Mucosa of descending colon (tissue), 3 donors: ENCODE results near the gene COL28A1. TPM values are rescaled to one million over a fixed set of nuclear protein-coding genes. Genes with fewer than 3 reads are reported as not detected.

Source experiments
- ATAC-seq: fragments of 200-7000 bp; cut with Tn5 transposase; one replicate; pipeline ENCODE4 v1.9.1; 2020; ENCODE audit warnings: mild to moderate bottlenecking, moderate library complexity
- DNase-seq, 3 donors: peaks; one replicate each; pipeline ENCODE4 v3.0.0-alpha.2; 2020
- H3K36me3 ChIP-seq: fragments of 200-600 bp; one replicate; pipeline ENCODE4 v1.8.0; 2021; ENCODE audit warnings: low read depth, mild to moderate bottlenecking
- H3K4me1 ChIP-seq: fragments of 200-600 bp; one replicate; pipeline ENCODE4 v1.8.0; 2021; ENCODE audit warnings: low read depth, mild to moderate bottlenecking
- H3K4me3 ChIP-seq: fragments of 200-600 bp; one replicate; pipeline ENCODE4 v1.8.0; 2021; ENCODE audit warnings: mild to moderate bottlenecking
- H3K9me3 ChIP-seq: fragments of 200-600 bp; one replicate; pipeline ENCODE4 v1.8.0; 2021; ENCODE audit warnings: mild to moderate bottlenecking
- intact Hi-C, 2 donors: fragments of 100-400 bp; cut with DNase I in 1 of 2; cut with micrococcal nuclease in 1 of 2; formaldehyde crosslinking; loops; one replicate each; pipeline versions ENCODE4 v1.11.0 to v1.11.1; 2022; cut with DNase I, micrococcal nuclease
- total RNA-seq, 3 donors: library from RNA; stranded (reverse); fragmentation: NEBNext Ultra II Directional in 2 of 3; extraction: Animal tissue kit (Norgen Biotek cat#: 25700) in 2 of 3; gene quantifications; one replicate each; pipeline versions ENCODE4 v1.2.1 to v1.2.4, GENCODE V29; 2021 to 2023
- TF ChIP-seq, protein P1 (sequence below): fragments of 200-600 bp; IDR thresholded peaks from one replicate; pipeline ENCODE4 v1.8.0; 2022; ENCODE audit warnings: antibody characterized with exemption, mild to moderate bottlenecking
- donor health status: DM: no; HTN: no; CAD: no; lungs with moderate emphysema.
- donor health status: DM: no; HTN: no; CAD: no.
- donor health status: DM: no; HTN: yes; CAD: no.

The COL28A1 gene
- total RNA-seq, 3 donors from 2014 or later: 2.9 to 19.0 (median 4.1) TPM

DNA sequence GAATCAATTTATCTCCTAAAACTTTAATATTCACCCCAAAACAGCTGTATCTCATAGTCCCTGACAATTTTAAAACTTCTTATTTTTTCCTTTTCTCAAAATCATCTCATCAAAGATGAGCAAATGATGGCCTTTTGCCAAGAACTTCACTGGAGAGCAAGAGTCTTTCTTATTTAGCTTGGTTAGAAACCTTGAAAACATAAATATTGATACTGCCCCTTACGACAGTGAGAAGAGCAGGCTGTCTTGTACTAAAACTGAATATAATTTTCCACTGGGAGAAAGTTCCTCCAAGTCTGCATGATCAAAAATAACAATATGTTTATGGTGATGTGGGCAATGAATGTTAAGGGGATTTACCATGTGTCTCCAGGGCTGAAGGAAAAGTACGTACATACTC is 109.0 kb downstream of the COL28A1 start:
- H3K4me1 ChIP-seq: no peaks in the 10 kb centered on the region
- intact Hi-C loops: loop anchor here (5.0 to 10.0 kb wide), 2 partner anchors 116 to 798 kb away; no protein-coding TSS in a partner anchor
- DNase-seq (no peak), ATAC-seq (no peak)
- no peaks in the 10 kb centered on the region for H3K9me3 ChIP-seq
- no peak overlapping the region for H3K4me3 ChIP-seq
- no peaks in the 10 kb centered on the region for H3K36me3 ChIP-seq
- TF ChIP-seq, protein P1, sequence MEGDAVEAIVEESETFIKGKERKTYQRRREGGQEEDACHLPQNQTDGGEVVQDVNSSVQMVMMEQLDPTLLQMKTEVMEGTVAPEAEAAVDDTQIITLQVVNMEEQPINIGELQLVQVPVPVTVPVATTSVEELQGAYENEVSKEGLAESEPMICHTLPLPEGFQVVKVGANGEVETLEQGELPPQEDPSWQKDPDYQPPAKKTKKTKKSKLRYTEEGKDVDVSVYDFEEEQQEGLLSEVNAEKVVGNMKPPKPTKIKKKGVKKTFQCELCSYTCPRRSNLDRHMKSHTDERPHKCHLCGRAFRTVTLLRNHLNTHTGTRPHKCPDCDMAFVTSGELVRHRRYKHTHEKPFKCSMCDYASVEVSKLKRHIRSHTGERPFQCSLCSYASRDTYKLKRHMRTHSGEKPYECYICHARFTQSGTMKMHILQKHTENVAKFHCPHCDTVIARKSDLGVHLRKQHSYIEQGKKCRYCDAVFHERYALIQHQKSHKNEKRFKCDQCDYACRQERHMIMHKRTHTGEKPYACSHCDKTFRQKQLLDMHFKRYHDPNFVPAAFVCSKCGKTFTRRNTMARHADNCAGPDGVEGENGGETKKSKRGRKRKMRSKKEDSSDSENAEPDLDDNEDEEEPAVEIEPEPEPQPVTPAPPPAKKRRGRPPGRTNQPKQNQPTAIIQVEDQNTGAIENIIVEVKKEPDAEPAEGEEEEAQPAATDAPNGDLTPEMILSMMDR: no peak

DNA sequence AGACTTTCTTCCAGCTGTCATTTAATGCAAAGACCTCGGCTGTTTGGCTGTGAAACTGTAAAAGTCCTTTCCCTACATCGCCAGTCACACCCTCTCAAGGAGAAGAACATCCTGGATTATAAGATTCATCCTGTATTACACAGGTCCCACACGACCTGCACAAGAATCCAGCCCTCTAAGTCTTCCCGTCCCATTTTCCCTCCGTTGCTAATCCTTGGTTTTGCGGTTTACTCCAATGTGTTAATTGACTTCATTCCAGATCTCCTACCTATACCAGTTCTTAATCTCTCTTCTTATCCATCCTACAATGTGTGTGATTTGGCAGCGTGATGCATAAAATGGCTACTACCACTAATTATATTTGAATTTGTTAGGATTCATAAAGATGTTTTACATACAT is 110.4 kb downstream of the COL28A1 start:
- intact Hi-C loops: loop anchor here (5.0 to 10.0 kb wide), 2 partner anchors 117 to 799 kb away; no protein-coding TSS in a partner anchor
- no peaks in the 10 kb centered on the region for H3K4me1 ChIP-seq
- no peaks in the 10 kb centered on the region for H3K36me3 ChIP-seq
- no peak for ATAC-seq
- TF ChIP-seq, protein P1: no peak
- no peaks in the 10 kb centered on the region for H3K9me3 ChIP-seq
- no peak overlapping the region for H3K4me3 ChIP-seq
- no peak for DNase-seq

- TF ChIP-seq, protein P1: peak; percentile 50
- ATAC-seq: peak; percentile 96
- Histone ChIP-seq H3K4me1 (no peaks in the 10 kb centered on the region), H3K36me3 (no peaks in the 10 kb centered on the region), H3K9me3 (no peaks in the 10 kb centered on the region), H3K4me3 (no peak overlapping the region)
- peak in 2 of 3 donors; percentile 59 to 86 for DNase-seq
- intact Hi-C loops: loop anchor here in 1 of 2 donors (10.0 kb wide), 1 partner anchor 800 kb away; no protein-coding TSS in a partner anchor
Measured at GRCh38 chr7:7424151-7424873, 111.4 kb downstream of the COL28A1 start.

GRCh38 chr7:7422641-7423040 is 113.0 kb downstream of the COL28A1 start:
- Histone ChIP-seq H3K9me3 (no peaks in the 10 kb centered on the region), H3K4me3 (no peak overlapping the region), H3K36me3 (no peaks in the 10 kb centered on the region), H3K4me1 (no peaks in the 10 kb centered on the region)
- ATAC-seq (no peak), DNase-seq (no peak)
- TF ChIP-seq, protein P1: no peak
- intact Hi-C loops: loop anchor here in 1 of 2 donors (10.0 kb wide), 1 partner anchor 802 kb away; no protein-coding TSS in a partner anchor

GRCh38 chr7:7421826-7422225 is 113.8 kb downstream of the COL28A1 start:
- ATAC-seq (no peak), DNase-seq (no peak)
- Histone ChIP-seq H3K36me3 (no peaks in the 10 kb centered on the region), H3K4me1 (peaks cover under 1% of the 10 kb centered on the region), H3K9me3 (no peaks in the 10 kb centered on the region), H3K4me3 (no peak overlapping the region)
- intact Hi-C loops: loop anchor here in 1 of 2 donors (10.0 kb wide), 1 partner anchor 803 kb away; no protein-coding TSS in a partner anchor
- TF ChIP-seq, protein P1: no peak
